Erythroblast (primary cell): ENCODE data around the gene CRACDL.

Source experiments
- DNase-seq, 2 experiments: peaks; one replicate each; lab custom pipeline; 2025; lab: John Stamatoyannopoulos, UW
- GATA1 ChIP-seq: IDR thresholded peaks from 2 replicates; pipeline ENCODE4 v1.6.1; 2011; ENCODE audit warnings: low read depth, mild to moderate bottlenecking, control low read depth, low read length, moderate library complexity
- POLR2A ChIP-seq: IDR thresholded peaks from 2 replicates; pipeline ENCODE4 v1.6.1; 2011; ENCODE audit warnings: mild to moderate bottlenecking, low read length

The CRACDL gene

GRCh38 chr2:98823196-98824170, 112.5 kb downstream of the CRACDL start:
- TF ChIP-seq POLR2A (no peak), GATA1 (no peak)
- DNase-seq, result no peak

GRCh38 chr2:98822301-98823164, 113.5 kb downstream of the CRACDL start:
- peak; percentile 44 to 45 for DNase-seq
- no peak for TF ChIP-seq GATA1
- no peak for TF ChIP-seq POLR2A

- DNase-seq, result no peak
- TF ChIP-seq POLR2A (no peak), GATA1 (no peak)
Observed at GRCh38 chr2:98821629-98822135, 114.3 kb downstream of the CRACDL start.

GRCh38 chr2:98819231-98819766, 116.7 kb downstream of the CRACDL start:
- no peak for TF ChIP-seq POLR2A
- no peak for TF ChIP-seq GATA1
- no peak for DNase-seq

- DNase-seq, result no peak
- TF ChIP-seq GATA1 (no peak), POLR2A (no peak)
Observed at GRCh38 chr2:98818164-98818563, 117.9 kb downstream of the CRACDL start.

GRCh38 chr2:98816281-98816680, 119.7 kb downstream of the CRACDL start:
- DNase-seq, result no peak
- TF ChIP-seq POLR2A, result no peak
- TF ChIP-seq GATA1, result no peak

- TF ChIP-seq POLR2A, result no peak
- no peak for TF ChIP-seq GATA1
- no peak for DNase-seq
Observed at GRCh38 chr2:98815795-98816194, 120.2 kb downstream of the CRACDL start.

- TF ChIP-seq GATA1, result no peak
- TF ChIP-seq POLR2A, result no peak
- no peak for DNase-seq
Observed at GRCh38 chr2:98811766-98812165, 124.3 kb downstream of the CRACDL start.

GRCh38 chr2:98810588-98810928, 125.5 kb downstream of the CRACDL start:
- TF ChIP-seq GATA1 (no peak), POLR2A (no peak)
- DNase-seq, result no peak

- DNase-seq, result no peak
- no peak for TF ChIP-seq GATA1
Observed at GRCh38 chr2:98809878-98810587, 126.0 kb downstream of the CRACDL start.

GRCh38 chr2:98809116-98809515, 126.9 kb downstream of the CRACDL start:
- no peak for DNase-seq

GRCh38 chr2:98808546-98808945, 127.5 kb downstream of the CRACDL start:
- TF ChIP-seq GATA1 (no peak), POLR2A (no peak)

More at GRCh38 chr2:98809116-98809515, 126.9 kb downstream of the CRACDL start:
- TF ChIP-seq GATA1, result no peak

GRCh38 chr2:98807929-98808328, 128.1 kb downstream of the CRACDL start:
- no peak for DNase-seq
- TF ChIP-seq GATA1 (no peak), POLR2A (no peak)

More at GRCh38 chr2:98808546-98808945, 127.5 kb downstream of the CRACDL start:
- no peak for DNase-seq

GRCh38 chr2:98807221-98807620, 128.8 kb downstream of the CRACDL start:
- no peak for DNase-seq
- TF ChIP-seq GATA1 (no peak), POLR2A (no peak)
